HepG2 (cell line): ENCODE measurements around the gene TBXAS1. TPM values are rescaled to one million over a fixed set of nuclear protein-coding genes. Genes with fewer than 3 reads are reported as not detected.

Source experiments
- ATAC-seq: fragments of 200-7000 bp; cut with Tn5 transposase; 3 replicates; pipeline ENCODE4 v1.9.1; 2020; ENCODE audit warnings: mild to moderate bottlenecking, moderate library complexity
- BruUV-seq: library from RNA; stranded (reverse); fragments of 400-500 nt; replicated peaks from 2 replicates; lab custom pipeline; 2021; lab: Mats Ljungman, UMichigan
- CTCF ChIA-PET: fragments of 300-600 bp; formaldehyde crosslinking; extraction: SDS; loops from one replicate; lab custom pipeline; 2021; ENCODE audit warnings: low total read pairs, inconsistent platforms, low intra/inter-chr PET ratio; lab: Yijun Ruan, JAX
- POLR2A ChIA-PET: fragments of 350-600 bp; sonication (Branson Sonifier 250); formaldehyde crosslinking; loops from one replicate; lab custom pipeline; 2020; ENCODE audit warnings: antibody characterized with exemption, inconsistent platforms; lab: Yijun Ruan, JAX
- DNase-seq: peaks from one replicate; pipeline ENCODE4 v3.0.0-alpha.2; 2015; ENCODE audit warnings: low spot score
- FAIRE-seq: peaks from 3 replicates; lab custom pipeline; 2011; peaks lifted over from hg19 to GRCh38; lab: Jason Lieb, UNC
- H2AFZ ChIP-seq: one replicate; pipeline ENCODE4 v1.6.1; 2011; ENCODE audit warnings: low read length, inconsistent platforms
- H3K27ac ChIP-seq: fragments of 300-600 bp; 3 replicates; pipeline ENCODE4 v1.8.0; 2011; ENCODE audit warnings: mixed run types, mild to moderate bottlenecking, mixed read lengths, low read length, inconsistent platforms; ENCODE audit not compliant: insufficient read depth; ENCODE audit errors: extremely low read length
- H3K27me3 ChIP-seq, 2 experiments: fragments of 200-600 bp in 1 of 2; 2 replicates in 1 of 2; 3 replicates in 1 of 2; pipeline versions ENCODE4 v1.6.0 to v1.8.0; 2011; ENCODE audit warnings: low read length in 2 of 2, mild to moderate bottlenecking in 2 of 2, moderate library complexity in 2 of 2, inconsistent platforms in 1 of 2; ENCODE audit not compliant: insufficient read depth in 2 of 2, control insufficient read depth in 1 of 2
- H3K36me3 ChIP-seq, 2 experiments: fragments of 200-600 bp in 1 of 2; replicated peaks in 1 of 2; 2 replicates in 1 of 2; 3 replicates in 1 of 2; pipeline versions ENCODE4 v1.5.1 to v1.8.0; 2011; ENCODE audit warnings: low read length in 2 of 2, inconsistent platforms in 1 of 2; ENCODE audit not compliant: insufficient read depth in 2 of 2, control insufficient read depth in 1 of 2
- H3K4me1 ChIP-seq: 2 replicates; pipeline ENCODE4 v1.5.1; 2012; ENCODE audit warnings: low read length, inconsistent platforms; ENCODE audit not compliant: insufficient read depth
- H3K4me2 ChIP-seq: 2 replicates; pipeline ENCODE4 v1.6.0; 2011; ENCODE audit warnings: low read depth, low read length, inconsistent platforms
- H3K4me3 ChIP-seq, 3 experiments: fragments of 200-600 bp in 1 of 3; sonication (generic), shearing (Covaris generic) in 1 of 3; replicated peaks in 1 of 3; 2 replicates each; pipeline ENCODE4 v1.5.1; 2011 to 2016; ENCODE audit warnings: low read length in 3 of 3, inconsistent platforms in 2 of 3, low read depth in 2 of 3, mild to moderate bottlenecking in 2 of 3, control low read depth in 1 of 3, mixed read lengths in 1 of 3; ENCODE audit not compliant: insufficient read depth in 1 of 3
- H3K79me2 ChIP-seq: one replicate; pipeline ENCODE4 v1.6.1; 2011; ENCODE audit warnings: low read length, inconsistent platforms; ENCODE audit not compliant: insufficient read depth
- H3K9ac ChIP-seq: 2 replicates; pipeline ENCODE4 v1.6.0; 2011; ENCODE audit warnings: mild to moderate bottlenecking, low read depth, low read length, inconsistent platforms; ENCODE audit not compliant: insufficient read depth
- H3K9me3 ChIP-seq: 2 replicates; pipeline ENCODE4 v1.5.1; 2012; ENCODE audit warnings: mild to moderate bottlenecking, low read length
- H4K20me1 ChIP-seq: 2 replicates; pipeline ENCODE4 v1.6.0; 2011; ENCODE audit warnings: inconsistent platforms, mild to moderate bottlenecking, low read length, moderate library complexity; ENCODE audit not compliant: insufficient read depth
- EED ChIP-seq: sonication (generic); formaldehyde crosslinking; IDR thresholded peaks from 2 replicates; pipeline ENCODE4 v1.5.0; 2020; ENCODE audit warnings: mild to moderate bottlenecking, missing genetic modification reagents
- HOXD1 ChIP-seq: sonication (generic); formaldehyde crosslinking; IDR thresholded peaks from 2 replicates; pipeline ENCODE4 v1.5.0; 2020; ENCODE audit warnings: missing genetic modification reagents
- MTF2 ChIP-seq: sonication (generic); formaldehyde crosslinking; IDR thresholded peaks from 2 replicates; pipeline ENCODE4 v1.5.0; 2020; ENCODE audit warnings: missing genetic modification reagents, borderline replicate concordance
- MXI1 ChIP-seq: IDR thresholded peaks from 3 replicates; pipeline ENCODE4 v1.6.1; 2012; ENCODE audit warnings: low read depth, low read length, inconsistent platforms, borderline replicate concordance
- POGZ ChIP-seq: sonication (generic); formaldehyde crosslinking; IDR thresholded peaks from 2 replicates; pipeline ENCODE4 v1.4.0; 2020; ENCODE audit warnings: mild to moderate bottlenecking, missing genetic modification reagents
- SALL2 ChIP-seq: sonication (generic); formaldehyde crosslinking; IDR thresholded peaks from 2 replicates; pipeline ENCODE4 v1.8.1; 2023; ENCODE audit warnings: mild to moderate bottlenecking, missing genetic modification reagents, inconsistent platforms
- SKI ChIP-seq: fragments of 450-650 bp; IDR thresholded peaks from one replicate; pipeline ENCODE4 v1.6.1; 2018; ENCODE audit warnings: mild to moderate bottlenecking; ENCODE audit not compliant: partially characterized antibody
- YEATS4 ChIP-seq: sonication (generic); formaldehyde crosslinking; IDR thresholded peaks from 2 replicates; pipeline ENCODE4 v1.4.0; 2020; ENCODE audit warnings: missing genetic modification reagents, borderline replicate concordance
- ZNF24 ChIP-seq: fragments of 450-650 bp; IDR thresholded peaks from 2 replicates; pipeline ENCODE4 v1.6.1; 2017; ENCODE audit warnings: antibody characterized with exemption, mild to moderate bottlenecking
- ZNF264 ChIP-seq: sonication (generic); formaldehyde crosslinking; IDR thresholded peaks from 2 replicates; pipeline ENCODE4 v1.4.0; 2020; ENCODE audit warnings: missing genetic modification reagents
- ZNF331 ChIP-seq: sonication (generic); formaldehyde crosslinking; IDR thresholded peaks from 2 replicates; pipeline ENCODE4 v1.4.0; 2020; ENCODE audit warnings: missing genetic modification reagents
- ZNF501 ChIP-seq: sonication (generic); formaldehyde crosslinking; IDR thresholded peaks from 2 replicates; pipeline ENCODE4 v1.5.1; 2020; ENCODE audit warnings: mild to moderate bottlenecking, moderate library complexity, missing genetic modification reagents
- ZNF724P ChIP-seq: sonication (generic); formaldehyde crosslinking; IDR thresholded peaks from 2 replicates; pipeline ENCODE4 v1.8.0; 2022; ENCODE audit warnings: missing genetic modification reagents, borderline replicate concordance
- ZNF746 ChIP-seq: sonication (generic); formaldehyde crosslinking; IDR thresholded peaks from 2 replicates; pipeline ENCODE4 v1.8.0; 2022; ENCODE audit warnings: mild to moderate bottlenecking, missing genetic modification reagents
- WGBS: methylation state at CpG from one replicate; pipeline ENCODE4 v1.1.6; 2017; ENCODE audit warnings: low lambda C conversion rate; 5-methylcytosine and 5-hydroxymethylcytosine counted together
- in situ Hi-C: cut with HindIII; loops from 2 replicates; pipeline ENCODE4 v1.10.0; 2017; ENCODE audit warnings: low pct_unique_long_range_greater_than_20kb; ENCODE audit not compliant: extremely low pct_ligation_motif_present
- intact Hi-C: fragments of 100-400 bp; cut with micrococcal nuclease; formaldehyde crosslinking; loops from one replicate; pipeline ENCODE4 v1.10.0; 2022; ENCODE audit not compliant: unreplicated experiment
- polyA plus RNA-seq, 8 experiments: library from polyadenylated mRNA; depleted of rRNA in 3 of 8; stranded (reverse) in 7 of 8; unstranded in 1 of 8; fragments of >200 nt; fragmentation: Illumina TruSeq in 4 of 8; extraction: Trizol in 4 of 8; gene quantifications; 2 replicates each; pipeline versions ENCODE4 v1.2.1 to v1.2.3, GENCODE V29; 2011 to 2016; ENCODE audit warnings: low read depth in 4 of 8, missing spikeins in 1 of 8, mixed read lengths in 1 of 8; ENCODE audit not compliant: insufficient read depth in 1 of 8
- total RNA-seq, 5 experiments: library from RNA; depleted of rRNA; stranded (reverse); fragments of >200 nt; fragmentation: Illumina TruSeq; extraction: Trizol; gene quantifications; 2 replicates each; pipeline ENCODE4 v1.2.3, GENCODE V29; 2016; ENCODE audit warnings: low read depth in 1 of 5
- TF ChIP-seq, protein P1 (sequence below): sonication (generic); formaldehyde crosslinking; IDR thresholded peaks from 2 replicates; pipeline ENCODE4 v1.4.0; 2020; ENCODE audit warnings: missing genetic modification reagents
- TF ChIP-seq, protein P2 (sequence below): IDR thresholded peaks from 2 replicates; pipeline ENCODE4 v1.6.1; 2016; ENCODE audit warnings: missing compliant biosample characterization, missing genetic modification reagents, borderline replicate concordance
- TF ChIP-seq, protein P3 (sequence below): sonication (generic); formaldehyde crosslinking; IDR thresholded peaks from 2 replicates; pipeline ENCODE4 v1.8.0; 2023; ENCODE audit warnings: mild to moderate bottlenecking, missing genetic modification reagents

The TBXAS1 gene
- total and polyA plus RNA-seq, 2 of the 13 experiments (the other 11 are each of a cell fraction or from before 2014, with no cell fraction given) = 4.0 to 4.9 TPM

DNA sequence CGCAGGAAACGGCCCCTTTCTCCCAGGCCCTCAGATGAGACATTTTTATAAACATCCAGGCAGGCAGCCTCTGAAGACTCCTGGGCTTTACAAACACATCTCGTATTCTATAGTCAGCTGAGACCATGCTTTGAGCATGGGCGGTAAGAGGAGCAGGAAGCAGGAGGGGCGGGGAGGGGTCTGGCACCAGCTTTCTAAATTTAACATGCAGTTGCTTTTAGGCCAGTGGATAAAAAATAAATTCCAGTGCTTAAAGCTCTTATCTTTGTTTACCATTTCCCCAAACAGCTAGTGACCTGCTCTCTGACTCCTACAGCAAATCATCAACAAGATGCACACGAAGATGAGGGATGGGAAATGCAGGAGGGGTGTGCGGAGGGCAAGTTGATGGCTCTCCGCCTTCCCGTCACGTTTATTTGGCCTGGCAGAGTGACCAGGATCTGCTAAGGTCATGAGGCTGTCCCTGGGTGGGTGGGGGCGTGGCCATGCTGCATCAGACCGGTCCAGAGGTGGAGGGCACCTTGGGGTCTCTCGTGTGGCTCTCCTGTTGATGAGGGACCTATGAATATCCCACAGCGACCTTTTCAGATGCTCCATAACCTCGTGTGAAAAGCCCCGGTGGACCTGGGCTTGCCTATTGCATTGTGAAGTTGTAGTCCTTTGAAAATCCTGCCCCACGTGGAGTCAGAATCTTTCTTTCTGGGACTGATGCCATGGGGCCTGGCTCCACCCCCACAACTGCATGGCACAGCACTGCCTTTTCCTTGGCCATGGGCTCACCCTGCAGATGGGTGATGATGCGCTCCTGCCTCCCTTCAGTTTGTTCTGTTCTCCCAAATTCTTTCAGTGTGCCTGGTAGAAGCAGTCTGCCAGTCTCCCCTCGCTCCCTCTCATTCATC lies 166.2 kb downstream of the TBXAS1 start (continued):
- TF ChIP-seq, protein P1, sequence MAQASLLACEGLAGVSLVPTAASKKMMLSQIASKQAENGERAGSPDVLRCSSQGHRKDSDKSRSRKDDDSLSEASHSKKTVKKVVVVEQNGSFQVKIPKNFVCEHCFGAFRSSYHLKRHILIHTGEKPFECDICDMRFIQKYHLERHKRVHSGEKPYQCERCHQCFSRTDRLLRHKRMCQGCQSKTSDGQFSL (CRISPR knock-in tag) = no peak
- TF ChIP-seq SKI = no peak
- TF ChIP-seq, protein P2, sequence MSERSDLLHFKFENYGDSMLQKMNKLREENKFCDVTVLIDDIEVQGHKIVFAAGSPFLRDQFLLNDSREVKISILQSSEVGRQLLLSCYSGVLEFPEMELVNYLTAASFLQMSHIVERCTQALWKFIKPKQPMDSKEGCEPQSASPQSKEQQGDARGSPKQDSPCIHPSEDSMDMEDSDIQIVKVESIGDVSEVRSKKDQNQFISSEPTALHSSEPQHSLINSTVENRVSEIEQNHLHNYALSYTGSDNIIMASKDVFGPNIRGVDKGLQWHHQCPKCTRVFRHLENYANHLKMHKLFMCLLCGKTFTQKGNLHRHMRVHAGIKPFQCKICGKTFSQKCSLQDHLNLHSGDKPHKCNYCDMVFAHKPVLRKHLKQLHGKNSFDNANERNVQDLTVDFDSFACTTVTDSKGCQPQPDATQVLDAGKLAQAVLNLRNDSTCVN (CRISPR knock-in tag) = no peak

DNA sequence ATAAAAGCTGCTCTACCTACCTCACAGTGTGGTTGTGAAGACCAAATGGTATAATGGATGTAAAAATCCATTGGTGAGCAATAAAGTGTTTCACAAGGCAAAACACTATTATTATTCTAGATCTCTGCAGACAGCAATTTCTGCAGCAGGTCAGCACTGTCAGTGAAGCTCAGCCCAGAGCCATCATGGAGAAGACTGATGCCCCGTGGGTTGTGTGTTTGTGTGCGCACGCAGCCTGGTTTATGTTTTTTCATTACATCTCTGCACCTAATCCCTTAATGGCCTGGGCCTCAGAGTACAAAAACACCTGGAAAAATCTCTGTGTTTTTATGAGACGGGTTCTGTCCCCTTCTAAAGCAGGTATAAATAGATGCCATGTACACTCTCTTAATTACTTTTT lies 169.5 kb downstream of the TBXAS1 start:
- Histone ChIP-seq H3K9ac (no peak overlapping the region), H3K27me3 (peaks cover 0 to 4% of the 10 kb centered on the region in 2 experiments; a peak in 1 of 5 replicates), H3K4me2 (no peak overlapping the region), H4K20me1 (no peaks in the 10 kb centered on the region), H3K27ac (no peak overlapping the region), H3K79me2 (no peaks in the 10 kb centered on the region), H3K4me1 (peaks cover 42% of the 10 kb centered on the region), H3K36me3 (no peaks in the 10 kb centered on the region), H3K9me3 (no peaks in the 10 kb centered on the region), H3K4me3 (no peak overlapping the region), H2AFZ (no peak overlapping the region)
- CTCF ChIA-PET = no interaction called here
- ATAC-seq (no peak), FAIRE-seq (no peak), DNase-seq (no peak)
- in situ Hi-C loops = no loop called here
- no TSS peak for BruUV-seq
- TF ChIP-seq ZNF501 (no peak), MTF2 (CRISPR knock-in tag) (no peak), ZNF746 (CRISPR knock-in tag) (no peak), ZNF724P (CRISPR knock-in tag) (no peak), EED (CRISPR knock-in tag) (no peak), YEATS4 (CRISPR knock-in tag) (no peak), MXI1 (no peak), ZNF24 (no peak), HOXD1 (CRISPR knock-in tag) (no peak), ZNF331 (no peak), SALL2 (CRISPR knock-in tag) (no peak), POGZ (no peak), ZNF264 (no peak)
- TF ChIP-seq, protein P3, sequence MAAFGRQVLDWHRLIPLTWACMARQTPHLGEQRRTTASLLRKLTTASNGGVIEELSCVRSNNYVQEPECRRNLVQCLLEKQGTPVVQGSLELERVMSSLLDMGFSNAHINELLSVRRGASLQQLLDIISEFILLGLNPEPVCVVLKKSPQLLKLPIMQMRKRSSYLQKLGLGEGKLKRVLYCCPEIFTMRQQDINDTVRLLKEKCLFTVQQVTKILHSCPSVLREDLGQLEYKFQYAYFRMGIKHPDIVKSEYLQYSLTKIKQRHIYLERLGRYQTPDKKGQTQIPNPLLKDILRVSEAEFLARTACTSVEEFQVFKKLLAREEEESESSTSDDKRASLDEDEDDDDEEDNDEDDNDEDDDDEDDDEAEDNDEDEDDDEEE (CRISPR knock-in tag) = no peak
- POLR2A ChIA-PET = no interaction called here
- intact Hi-C loops = no loop called here
- 65% methylated on average over 4 of the region's 4 CpGs for WGBS
